GM12892 (cell line): ENCODE measurements around the gene ZFYVE28.

ENCODE experiments used
- POLR2A ChIP-seq: IDR thresholded peaks from 2 replicates; pipeline ENCODE4 v1.6.1; 2011; ENCODE audit warnings: low read depth, low read length, control low read depth
- POLR2AphosphoS5 ChIP-seq: IDR thresholded peaks from 2 replicates; pipeline ENCODE4 v1.6.1; 2011; ENCODE audit warnings: low read depth, low read length, control low read depth
- TAF1 ChIP-seq: IDR thresholded peaks from 2 replicates; pipeline ENCODE4 v1.6.1; 2011; ENCODE audit warnings: low read depth, mild to moderate bottlenecking, control low read depth, low read length, borderline replicate concordance

DNA sequence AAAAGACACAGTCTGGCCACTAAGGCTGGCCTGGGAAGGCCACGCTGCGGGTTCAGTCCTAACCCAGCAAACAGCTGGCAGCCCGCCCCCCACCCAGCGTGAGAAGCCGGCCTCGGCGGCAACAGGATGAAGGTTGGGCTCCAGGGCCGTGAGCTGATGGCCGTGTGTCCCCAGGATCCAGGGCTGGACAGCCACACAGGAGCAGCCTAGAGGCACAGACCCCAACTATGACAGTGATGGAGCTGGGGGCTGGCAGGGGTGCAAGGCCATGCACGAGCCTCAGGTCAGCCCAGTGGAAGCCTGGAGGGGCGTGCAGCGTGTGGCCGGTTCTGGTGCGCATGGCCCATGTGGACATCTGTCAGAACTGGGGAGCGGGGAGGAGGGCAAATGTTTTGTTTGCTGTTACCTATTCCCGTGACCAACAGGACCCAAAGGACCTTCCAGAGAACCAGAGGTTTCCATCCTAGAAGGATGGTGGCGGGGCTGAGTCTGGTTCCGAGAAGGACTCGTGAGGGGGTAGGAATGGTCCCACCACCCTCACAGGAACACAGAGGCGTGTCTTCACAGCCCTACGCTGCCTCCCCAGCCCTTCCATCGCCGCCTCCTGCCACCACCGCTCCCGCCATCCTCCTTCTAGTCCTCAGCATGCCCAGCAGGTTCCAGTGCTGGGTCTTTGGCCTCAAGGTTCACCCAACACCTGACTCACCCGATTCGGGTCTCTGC, 46.5 kb downstream of the ZFYVE28 start:
- TF ChIP-seq POLR2AphosphoS5 (no peak), POLR2A (no peak), TAF1 (no peak)
